Measurements from ENCODE around the gene IGF1R.
A peak's percentile ranks its signal among the peaks of the same experiment; 100 is the strongest.
"Not testable (repeated sequence)": the region's sequence is repeated elsewhere in the genome, so short reads cannot be mapped to it uniquely, and the experiment has no call there.

Gene IGF1R

DNA sequence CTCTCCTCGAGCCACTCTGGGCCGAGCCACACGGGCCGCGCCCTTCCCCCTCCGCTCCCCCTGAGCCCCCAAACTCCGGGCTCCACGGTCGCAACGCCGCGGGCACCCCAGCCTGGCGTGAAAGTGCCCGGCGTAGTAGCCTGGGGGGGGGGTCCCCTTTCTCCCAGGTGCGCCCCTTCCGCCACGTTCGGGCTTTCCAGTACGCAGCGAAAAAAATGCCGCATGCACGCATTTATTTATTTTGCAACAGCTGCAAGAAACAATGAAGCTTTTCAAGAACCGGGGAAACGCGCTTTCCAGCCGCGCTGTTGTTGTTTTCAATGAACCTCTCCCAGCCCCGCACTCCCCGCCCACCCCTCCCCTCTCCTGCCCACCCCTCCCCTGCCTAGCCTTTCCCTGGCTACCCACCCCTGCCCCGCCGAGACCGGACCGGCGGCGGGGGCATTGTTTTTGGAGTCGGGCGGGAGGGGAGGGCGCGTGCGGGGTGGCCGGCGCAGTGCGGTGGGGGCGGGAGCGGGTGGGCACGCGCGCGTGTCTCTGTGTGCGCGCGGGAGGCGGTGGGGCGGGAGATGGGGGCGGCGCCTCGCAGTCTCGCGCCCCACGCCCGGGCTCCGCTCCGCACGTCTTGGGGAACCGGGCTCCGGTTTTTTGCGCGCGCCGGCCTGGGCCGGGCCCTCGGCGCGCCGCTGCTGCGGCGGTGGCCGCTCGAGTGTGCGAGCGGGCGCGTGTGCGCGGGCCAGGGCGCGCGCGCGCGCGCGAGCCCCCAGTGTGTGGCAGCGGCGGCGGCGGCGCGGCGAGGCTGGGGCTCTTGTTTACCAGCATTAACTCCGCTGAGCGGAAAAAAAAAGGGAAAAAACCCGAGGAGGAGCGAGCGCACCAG lies at the start of gene IGF1R:
Gene IGF1R, plus strand, starts transcription at position 766 of the 880 bp plus-strand sequence. CDS start 1,043 bp downstream, outside the sequence.
- DNase-seq (ENCODE audit: insufficient read length, low spot score), result peak; percentile 89
- FAIRE-seq, result no peak

- peak; percentile 28 for FAIRE-seq
- peak; percentile 54 for DNase-seq (ENCODE audit: insufficient read length, low spot score)
These were observed 48.2 kb upstream of the IGF1R start for GRCh38 chr15:98599909-98600691.

GRCh38 chr15:98604983-98605382 lies 43.4 kb upstream of the IGF1R start:
- no peak for FAIRE-seq

DNA sequence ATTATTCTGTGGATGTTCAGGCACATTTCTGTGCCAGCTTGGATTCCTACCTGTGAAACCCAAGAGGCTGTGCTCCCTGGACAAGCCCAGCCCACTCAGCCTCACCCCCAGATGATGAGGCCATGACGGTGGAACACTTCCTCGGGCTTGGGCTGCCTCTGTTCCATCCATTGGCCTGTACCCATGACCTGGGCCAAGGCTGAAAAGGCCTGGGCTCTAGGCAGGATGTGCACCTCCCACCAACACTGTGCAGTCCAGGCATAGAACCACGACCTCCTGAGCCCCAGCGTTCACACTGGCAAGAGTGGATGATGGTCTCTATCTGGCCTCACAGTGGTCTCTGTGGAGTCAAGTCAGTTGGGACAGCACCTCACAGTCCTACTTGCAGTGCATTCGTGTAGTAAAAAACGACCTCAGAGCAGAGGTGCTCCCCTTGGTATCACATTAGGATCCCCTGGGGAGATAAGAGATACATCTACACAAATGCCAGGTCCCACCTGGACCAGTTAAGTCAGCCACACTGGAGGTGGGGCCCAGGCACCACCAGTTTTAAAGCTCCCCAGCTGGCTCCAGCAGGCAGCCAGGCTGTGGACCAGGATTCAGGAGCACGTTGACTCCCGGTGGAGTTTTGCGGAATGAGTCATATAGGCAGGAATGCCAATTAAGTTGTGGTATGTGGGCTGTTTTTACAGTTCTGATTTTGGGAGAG lies 39.0 kb upstream of the IGF1R start:
- no peak for DNase-seq (ENCODE audit: insufficient read length, low spot score)

More at GRCh38 chr15:98604983-98605382, 43.4 kb upstream of the IGF1R start:
- DNase-seq (ENCODE audit: insufficient read length, low spot score), result no peak

DNA sequence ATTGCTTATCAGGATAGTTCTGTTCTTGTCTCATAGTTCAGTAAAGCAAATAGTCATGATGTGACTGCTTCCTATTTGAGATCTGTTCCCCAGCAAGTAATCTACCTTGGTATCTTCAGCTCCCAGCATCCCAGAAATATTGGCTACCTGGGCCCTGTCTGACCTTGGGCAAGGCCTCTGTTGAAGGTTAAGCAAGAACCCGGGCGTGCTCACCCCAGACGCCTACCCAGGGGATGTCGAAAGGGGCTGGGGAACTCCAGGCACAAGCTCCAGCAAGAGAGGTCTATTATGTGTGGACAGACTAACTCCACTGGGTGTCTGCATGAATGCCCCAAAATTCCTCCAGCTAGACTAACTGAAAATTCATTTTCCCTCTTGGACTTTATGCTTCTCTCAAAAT lies 37.3 kb upstream of the IGF1R start:
- FAIRE-seq (no peak), DNase-seq (ENCODE audit: insufficient read length, low spot score) (no peak)

More for the DNA sequence above, 39.0 kb upstream of the IGF1R start:
- no peak for FAIRE-seq

DNA sequence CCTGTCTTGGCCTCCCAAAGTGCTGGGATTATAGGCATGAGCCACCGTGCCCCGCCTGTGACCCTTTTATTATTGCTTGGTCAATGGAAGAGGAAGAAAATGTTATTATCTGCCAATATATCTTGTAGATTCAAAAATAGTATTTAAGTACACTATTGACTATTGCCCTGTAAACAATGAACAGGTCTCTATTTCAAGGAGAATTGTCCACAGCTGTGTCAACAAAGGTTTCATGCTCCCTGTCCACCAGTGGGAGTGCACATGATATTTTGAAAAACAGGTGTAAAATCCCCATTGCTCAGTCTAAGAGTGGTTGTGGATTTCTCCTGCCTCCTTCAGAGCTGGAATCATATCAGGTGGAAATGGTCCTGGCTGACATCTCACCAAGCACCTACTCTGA lies 36.5 kb upstream of the IGF1R start:
- no peak for DNase-seq (ENCODE audit: insufficient read length, low spot score)
- FAIRE-seq, result no peak

DNA sequence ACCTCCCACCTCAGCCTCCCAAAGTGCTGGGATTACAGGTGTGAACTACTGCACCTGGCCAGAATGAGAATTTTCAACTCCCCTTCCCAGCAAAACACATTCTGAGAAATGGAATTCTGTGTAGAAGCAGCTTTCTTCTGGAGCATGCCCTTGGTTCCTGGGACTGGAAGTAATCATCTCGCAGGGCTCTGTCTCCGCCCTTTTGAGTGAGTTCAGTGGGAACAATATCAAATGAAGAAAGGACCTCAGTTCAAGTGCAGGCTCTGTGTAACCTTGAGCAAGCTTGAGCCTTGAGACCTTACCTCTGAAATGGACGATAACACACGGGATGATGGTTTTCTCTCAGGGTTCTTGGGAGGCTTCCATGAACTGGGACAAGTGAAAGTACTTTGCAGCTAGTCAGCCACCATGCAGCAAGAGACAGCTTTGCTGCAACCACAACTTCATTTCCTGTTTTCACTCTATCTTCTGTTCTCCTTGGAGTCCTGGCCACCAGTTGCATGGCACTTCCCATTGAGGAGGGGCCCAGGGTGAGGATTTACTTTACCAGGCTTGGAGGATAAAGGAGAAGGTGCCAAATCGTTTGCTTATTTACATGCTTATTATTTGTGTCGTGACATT lies 35.7 kb upstream of the IGF1R start:
- DNase-seq (ENCODE audit: insufficient read length, low spot score), result no peak
- no peak for FAIRE-seq

DNA sequence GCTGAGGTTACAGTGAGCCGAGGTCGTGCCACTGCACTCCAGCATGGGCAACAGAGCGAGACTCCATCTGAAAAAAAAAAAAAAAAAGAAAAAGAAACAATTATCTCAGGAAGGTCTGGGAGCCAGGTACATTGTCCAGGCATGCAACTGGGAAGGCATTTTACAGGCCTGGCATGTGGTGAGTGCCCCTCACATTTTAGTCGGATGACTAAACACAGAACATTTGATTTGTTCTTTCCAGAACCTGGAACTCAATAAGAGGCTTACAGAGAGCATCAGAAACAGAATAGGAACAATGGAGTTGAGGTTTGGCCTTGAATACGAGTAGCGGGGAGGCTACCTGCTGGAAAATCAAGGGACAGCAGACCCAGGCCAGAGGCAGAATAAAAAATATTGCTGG lies 33.7 kb upstream of the IGF1R start:
- no peak for DNase-seq (ENCODE audit: insufficient read length, low spot score)
- no peak for FAIRE-seq

DNA sequence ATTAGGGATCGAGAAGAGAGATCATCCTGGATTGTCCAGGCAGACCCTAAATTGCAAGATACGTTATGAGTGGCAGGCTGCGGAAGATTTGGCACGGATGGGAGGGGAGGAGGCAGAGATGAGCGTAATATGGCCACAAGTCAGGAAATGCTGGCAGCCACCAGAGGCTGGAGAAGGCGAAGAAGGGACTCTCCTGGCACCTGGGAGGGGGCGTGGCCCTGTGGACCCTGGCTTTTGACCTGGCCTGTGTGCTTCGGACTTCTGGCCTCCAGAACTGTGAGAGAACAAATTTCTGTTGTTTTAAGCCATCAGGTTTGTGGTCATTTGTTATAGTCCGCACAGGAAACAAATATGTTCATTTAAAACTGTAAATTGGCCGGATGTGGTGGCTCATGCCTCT lies 31.9 kb upstream of the IGF1R start:
- DNase-seq (ENCODE audit: insufficient read length, low spot score), result no peak

GRCh38 chr15:98617328-98617980 lies 30.9 kb upstream of the IGF1R start:
- no peak for FAIRE-seq
- DNase-seq (ENCODE audit: insufficient read length, low spot score), result no peak

More for the DNA sequence above, 31.9 kb upstream of the IGF1R start:
- no peak for FAIRE-seq

- not testable (repeated sequence) for FAIRE-seq; DNase-seq (ENCODE audit: insufficient read length, low spot score)
These were observed 29.8 kb upstream of the IGF1R start for GRCh38 chr15:98618576-98618975.

- FAIRE-seq, result no peak
- DNase-seq (ENCODE audit: insufficient read length, low spot score), result no peak
These were observed 28.3 kb upstream of the IGF1R start for GRCh38 chr15:98620020-98620419.

- FAIRE-seq (no peak), DNase-seq (ENCODE audit: insufficient read length, low spot score) (no peak)
These were observed 27.3 kb upstream of the IGF1R start for GRCh38 chr15:98621021-98621420.

DNA sequence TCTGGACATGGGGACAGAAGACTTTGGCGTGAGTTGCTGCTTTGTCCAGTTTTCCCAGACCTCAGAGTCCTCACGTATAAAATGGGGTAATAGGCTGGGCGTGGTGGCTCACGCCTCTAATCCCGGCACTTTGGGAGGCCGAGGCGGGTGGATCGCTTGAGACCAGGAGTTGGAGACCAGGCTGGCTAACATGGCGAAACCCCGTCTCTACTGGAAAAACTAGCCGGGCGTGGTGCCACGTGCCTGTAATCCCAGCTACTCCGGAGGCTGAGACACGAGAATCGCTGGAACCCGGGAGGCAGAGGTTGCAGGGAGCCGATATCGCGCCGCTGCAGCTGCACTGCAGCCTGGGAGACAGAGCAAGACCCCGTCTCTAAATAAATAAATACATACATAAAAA lies 22.7 kb upstream of the IGF1R start:
- FAIRE-seq, result no peak

DNA sequence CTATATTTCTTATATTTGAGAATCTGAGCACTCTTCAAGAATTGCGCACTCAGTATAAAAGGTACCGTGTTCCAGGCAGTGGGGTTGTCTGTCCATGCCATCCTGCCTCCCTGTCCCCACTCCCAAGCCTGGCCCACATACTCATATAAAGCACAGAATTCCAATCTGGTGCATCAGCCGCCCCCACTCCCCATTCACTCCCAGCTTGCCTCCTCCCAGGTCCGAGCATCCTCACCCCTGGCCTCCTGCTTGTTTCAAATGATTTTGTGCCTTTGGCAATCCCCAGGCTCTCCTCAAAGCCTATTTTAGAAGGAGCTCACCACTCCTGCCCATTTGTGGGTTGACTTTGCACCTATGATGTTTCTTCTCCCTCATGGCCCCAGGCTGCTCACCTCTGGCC lies 22.2 kb upstream of the IGF1R start:
- DNase-seq (ENCODE audit: insufficient read length, low spot score) (no peak), FAIRE-seq (no peak)

More for the DNA sequence above, 22.7 kb upstream of the IGF1R start:
- DNase-seq (ENCODE audit: insufficient read length, low spot score), result no peak

- DNase-seq (ENCODE audit: insufficient read length, low spot score) (no peak), FAIRE-seq (no peak)
These were observed 20.1 kb upstream of the IGF1R start for GRCh38 chr15:98628216-98628615.

DNA sequence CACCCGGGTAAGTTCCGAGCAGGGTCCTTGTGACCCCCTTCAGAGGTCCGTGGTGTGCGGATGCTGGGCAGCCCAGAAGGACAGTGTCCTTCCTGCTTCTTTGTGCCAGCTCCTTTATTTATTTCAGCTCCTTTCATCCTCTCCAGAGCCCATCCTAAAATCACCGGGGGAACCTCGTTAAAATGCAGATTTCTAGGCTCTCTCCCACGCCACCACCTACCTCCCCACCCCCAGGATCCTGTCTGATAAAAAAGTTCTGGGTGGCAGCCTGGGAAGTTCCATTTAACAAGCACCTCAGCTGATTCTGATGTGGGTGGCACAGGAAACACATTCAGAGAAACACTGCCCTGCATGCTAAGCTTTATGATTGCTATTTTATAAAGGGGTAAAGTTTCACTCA lies 12.5 kb upstream of the IGF1R start:
- no peak for DNase-seq (ENCODE audit: insufficient read length, low spot score)
- FAIRE-seq, result no peak

DNA sequence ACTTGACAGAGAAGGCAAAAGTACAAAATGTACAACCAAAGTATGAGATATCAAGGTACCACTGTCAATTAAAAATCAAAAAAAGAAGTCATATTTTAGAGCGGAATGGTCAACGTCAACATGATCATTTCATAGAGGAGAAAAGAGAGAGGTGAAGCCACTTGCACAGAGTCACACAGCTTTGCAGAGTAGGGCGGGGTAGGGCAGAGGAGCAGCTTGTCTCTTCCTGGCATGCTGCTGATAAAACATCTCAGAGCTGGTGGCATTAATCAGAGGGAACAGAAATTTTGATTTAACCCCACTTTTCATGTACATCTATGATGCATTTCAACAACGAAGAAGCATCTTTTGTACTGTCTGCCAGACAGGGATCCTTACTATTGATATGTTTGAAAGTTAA lies 5.2 kb upstream of the IGF1R start:
- DNase-seq (ENCODE audit: insufficient read length, low spot score) (no peak), FAIRE-seq (no peak)

DNA sequence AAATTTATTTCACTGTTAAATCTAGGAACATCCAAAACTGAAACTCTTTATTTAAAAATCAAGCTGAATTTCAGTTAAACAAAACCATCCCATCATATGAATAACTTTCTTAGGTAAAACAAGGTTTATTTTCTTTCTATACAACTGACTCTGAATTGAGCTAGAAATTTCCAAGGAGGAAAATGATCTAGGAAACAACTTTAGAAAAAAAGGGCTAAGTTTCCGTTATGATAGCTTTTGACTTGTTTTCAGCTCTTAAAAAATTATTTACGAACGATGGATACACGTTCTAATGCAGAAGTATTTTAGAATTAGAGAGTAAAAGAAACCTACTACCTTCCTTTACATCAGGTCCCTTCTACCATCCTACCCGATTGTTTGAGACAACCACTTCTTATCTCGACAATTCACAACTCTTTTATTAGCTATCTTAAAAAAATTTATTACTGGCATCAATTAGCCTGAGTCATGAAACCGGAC lies 1.8 kb upstream of the IGF1R start:
- FAIRE-seq (no peak), DNase-seq (ENCODE audit: insufficient read length, low spot score) (no peak)
